Suprapubic skin (tissue), 4 donors: ENCODE results near the gene FMNL2. TPM values are rescaled to one million over a fixed set of nuclear protein-coding genes. Genes with fewer than 3 reads are reported as not detected.
A peak's percentile ranks its signal among the peaks of the same experiment; 100 is the strongest.

ENCODE experiments used
- DNase-seq, 2 donors: peaks; one replicate each; pipeline ENCODE4 v3.0.0-alpha.2; 2019; ENCODE audit warnings: low spot score in 2 of 2
- H3K27ac ChIP-seq: fragments of 200-600 bp; sonication (generic); one replicate; pipeline ENCODE4 v1.5.1; 2019
- H3K27me3 ChIP-seq: fragments of 200-600 bp; sonication (generic); one replicate; pipeline ENCODE4 v1.5.1; 2019
- H3K36me3 ChIP-seq: fragments of 200-600 bp; sonication (generic); one replicate; pipeline ENCODE4 v1.5.1; 2019
- H3K4me1 ChIP-seq: fragments of 200-600 bp; sonication (generic); one replicate; pipeline ENCODE4 v1.5.1; 2019
- H3K4me3 ChIP-seq: fragments of 200-600 bp; sonication (generic); one replicate; pipeline ENCODE4 v1.5.1; 2019; ENCODE audit warnings: mild to moderate bottlenecking
- H3K9me3 ChIP-seq: fragments of 200-600 bp; sonication (generic); one replicate; pipeline ENCODE4 v1.5.1; 2019
- EP300 ChIP-seq: sonication (generic); formaldehyde crosslinking; IDR thresholded peaks from one replicate; pipeline ENCODE4 v1.6.1; 2017; ENCODE audit warnings: antibody characterized with exemption
- POLR2A ChIP-seq, 2 donors: fragments of 450-650 bp; IDR thresholded peaks; one replicate each; pipeline ENCODE4 v1.6.1; 2017; ENCODE audit warnings: antibody characterized with exemption in 2 of 2, mild to moderate bottlenecking in 2 of 2, moderate library complexity in 2 of 2
- POLR2AphosphoS5 ChIP-seq, 3 donors: sonication (generic); formaldehyde crosslinking; IDR thresholded peaks; one replicate each; pipeline ENCODE4 v1.6.1; 2017; ENCODE audit warnings: antibody characterized with exemption in 3 of 3
- WGBS: methylation state at CpG from one replicate; pipeline ENCODE4 v1.1.5; 2018; 5-methylcytosine and 5-hydroxymethylcytosine counted together
- total RNA-seq, 4 donors: library from RNA; depleted of rRNA; stranded (reverse); fragments of >200 nt; gene quantifications; one replicate each; pipeline ENCODE4 v1.1.0, GENCODE V29; 2016
- TF ChIP-seq, protein P1 (sequence below), 2 donors: fragments of 200-600 bp in 1 of 2; fragments of 450-650 bp in 1 of 2; sonication (generic) in 1 of 2; IDR thresholded peaks; one replicate each; pipeline ENCODE4 v1.5.1; 2016 to 2019; ENCODE audit warnings: antibody characterized with exemption in 2 of 2, mild to moderate bottlenecking in 1 of 2, moderate library complexity in 1 of 2

FMNL2 gene
- total RNA-seq, 4 donors from 2014 or later: 15.4 to 18.1 (median 16.0) TPM

DNA sequence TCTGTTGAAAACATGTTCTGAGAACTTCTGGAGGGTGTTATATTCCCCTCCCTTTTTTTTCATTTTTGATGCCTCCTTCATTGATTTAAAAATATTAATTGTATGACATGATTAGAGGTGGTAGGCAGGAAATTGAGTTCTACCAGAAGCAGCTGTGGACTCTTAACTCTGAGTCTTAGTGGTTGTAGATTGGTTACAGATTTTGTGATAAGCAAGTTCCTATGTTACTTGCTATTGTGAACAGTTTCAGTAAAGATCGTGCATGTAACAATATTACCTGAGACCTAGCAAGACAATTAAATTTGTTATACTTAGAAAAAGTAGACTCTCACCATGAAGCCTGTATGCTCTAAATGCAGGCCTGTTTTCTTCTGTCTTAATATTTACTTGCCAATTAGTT lies 294.2 kb downstream of the FMNL2 start:
- Histone ChIP-seq H3K27me3 (no peaks in the 10 kb centered on the region), H3K4me1 (no peaks in the 10 kb centered on the region), H3K9me3 (no peaks in the 10 kb centered on the region), H3K4me3 (no peak overlapping the region), H3K27ac (no peak overlapping the region), H3K36me3 (peaks cover 40% of the 10 kb centered on the region)
- WGBS: 90% methylated on average over 1 of the region's 1 CpG
- no peak for DNase-seq
- TF ChIP-seq EP300: no peak
- TF ChIP-seq POLR2A (IDR thresholded peaks at IDR 0.05): no peak
- TF ChIP-seq POLR2AphosphoS5 (IDR thresholded peaks at IDR 0.05): no peak
- TF ChIP-seq, protein P1, sequence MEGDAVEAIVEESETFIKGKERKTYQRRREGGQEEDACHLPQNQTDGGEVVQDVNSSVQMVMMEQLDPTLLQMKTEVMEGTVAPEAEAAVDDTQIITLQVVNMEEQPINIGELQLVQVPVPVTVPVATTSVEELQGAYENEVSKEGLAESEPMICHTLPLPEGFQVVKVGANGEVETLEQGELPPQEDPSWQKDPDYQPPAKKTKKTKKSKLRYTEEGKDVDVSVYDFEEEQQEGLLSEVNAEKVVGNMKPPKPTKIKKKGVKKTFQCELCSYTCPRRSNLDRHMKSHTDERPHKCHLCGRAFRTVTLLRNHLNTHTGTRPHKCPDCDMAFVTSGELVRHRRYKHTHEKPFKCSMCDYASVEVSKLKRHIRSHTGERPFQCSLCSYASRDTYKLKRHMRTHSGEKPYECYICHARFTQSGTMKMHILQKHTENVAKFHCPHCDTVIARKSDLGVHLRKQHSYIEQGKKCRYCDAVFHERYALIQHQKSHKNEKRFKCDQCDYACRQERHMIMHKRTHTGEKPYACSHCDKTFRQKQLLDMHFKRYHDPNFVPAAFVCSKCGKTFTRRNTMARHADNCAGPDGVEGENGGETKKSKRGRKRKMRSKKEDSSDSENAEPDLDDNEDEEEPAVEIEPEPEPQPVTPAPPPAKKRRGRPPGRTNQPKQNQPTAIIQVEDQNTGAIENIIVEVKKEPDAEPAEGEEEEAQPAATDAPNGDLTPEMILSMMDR (IDR thresholded peaks at IDR 0.05): no peak

DNA sequence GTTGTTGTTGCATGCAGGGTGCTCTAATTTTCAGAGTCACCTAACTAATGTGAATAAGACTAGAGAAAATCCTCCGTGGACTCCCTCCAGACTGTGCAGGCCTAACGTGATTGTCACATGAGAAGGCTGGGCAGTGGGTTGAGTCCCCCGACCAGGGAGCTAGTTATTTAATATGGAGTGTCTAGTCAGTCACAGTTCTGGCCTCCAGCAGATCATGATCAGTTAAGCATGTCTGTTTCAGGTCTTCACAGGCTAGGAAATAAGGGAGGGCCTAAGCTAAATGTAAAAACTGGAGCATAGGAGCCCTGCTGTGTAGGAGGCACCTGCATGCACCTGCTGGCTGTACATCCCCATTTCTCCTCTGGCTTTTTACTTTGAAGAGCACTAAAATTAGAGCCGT lies 295.5 kb downstream of the FMNL2 start:
- Histone ChIP-seq H3K4me1 (no peaks in the 10 kb centered on the region), H3K9me3 (no peaks in the 10 kb centered on the region), H3K27me3 (no peaks in the 10 kb centered on the region), H3K36me3 (peaks cover 37% of the 10 kb centered on the region), H3K4me3 (no peak overlapping the region), H3K27ac (no peak overlapping the region)
- no peak for DNase-seq
- WGBS: 94% methylated on average over 4 of the region's 4 CpGs
- TF ChIP-seq POLR2A (IDR thresholded peaks at IDR 0.05) (no peak), POLR2AphosphoS5 (IDR thresholded peaks at IDR 0.05) (no peak), EP300 (no peak)
- TF ChIP-seq, protein P1 (IDR thresholded peaks at IDR 0.05): no peak

DNA sequence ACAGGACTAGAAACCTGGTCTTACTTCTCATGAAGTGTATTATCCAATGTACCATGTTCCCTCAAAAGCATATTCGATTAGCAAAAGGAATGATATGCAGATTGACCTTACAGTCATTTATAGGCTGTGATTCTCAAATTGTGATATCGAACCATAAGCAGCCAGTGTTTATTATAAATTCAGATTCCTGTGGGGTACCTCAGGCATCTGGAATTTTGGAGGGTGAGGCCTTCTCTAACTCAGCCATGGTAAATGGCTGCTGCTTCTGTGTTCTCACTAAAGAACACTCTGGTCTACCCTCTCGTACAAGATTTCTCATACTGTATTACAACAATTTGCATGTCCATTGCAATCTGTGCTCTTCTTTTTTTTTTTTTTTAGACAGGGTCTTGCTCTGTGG lies 297.8 kb downstream of the FMNL2 start:
- no peaks in the 10 kb centered on the region for H3K4me1 ChIP-seq
- peaks cover 49% of the 10 kb centered on the region for H3K36me3 ChIP-seq
- H3K27me3 ChIP-seq: no peaks in the 10 kb centered on the region
- no peak overlapping the region for H3K4me3 ChIP-seq
- DNase-seq: no peak
- no peaks in the 10 kb centered on the region for H3K9me3 ChIP-seq
- no peak overlapping the region for H3K27ac ChIP-seq
- TF ChIP-seq, protein P1 (IDR thresholded peaks at IDR 0.05): no peak
- no peak for TF ChIP-seq POLR2AphosphoS5 (IDR thresholded peaks at IDR 0.05)
- TF ChIP-seq POLR2A (IDR thresholded peaks at IDR 0.05): no peak
- no peak for TF ChIP-seq EP300
- 94% methylated on average over 3 of the region's 3 CpGs for WGBS

DNA sequence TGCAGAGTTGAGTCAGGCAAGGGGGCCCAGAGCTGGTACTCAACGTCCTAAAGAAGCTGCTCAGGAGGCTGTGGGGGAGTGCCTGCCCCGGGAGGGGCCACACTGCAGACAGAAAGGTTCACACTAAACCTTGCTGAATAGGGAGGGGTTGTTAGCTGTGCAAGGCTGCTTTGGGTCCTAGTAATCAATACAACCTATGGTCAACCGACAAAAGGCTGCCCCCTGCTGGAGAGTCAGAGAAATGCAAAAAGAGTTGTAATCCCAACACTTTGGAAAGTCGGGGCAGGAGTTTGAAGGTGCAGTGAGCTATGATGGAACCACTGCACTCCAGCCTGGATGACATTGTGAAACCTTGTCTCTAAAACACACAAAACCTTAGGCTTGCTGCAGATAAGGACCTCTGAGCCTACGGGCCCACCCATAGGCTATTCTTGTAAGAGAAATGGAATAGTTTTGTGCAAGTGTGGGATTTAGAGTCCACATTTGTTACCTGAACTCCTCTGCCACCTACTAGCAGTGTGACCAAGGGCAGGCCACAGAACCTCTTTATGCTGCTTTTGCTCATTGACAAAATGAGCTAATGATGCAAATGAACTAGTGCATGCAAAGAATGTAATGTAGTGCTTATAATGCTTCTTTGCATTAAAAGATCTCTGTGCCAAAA lies 300.8 kb downstream of the FMNL2 start:
- Histone ChIP-seq H3K4me3 (no peak overlapping the region), H3K36me3 (peaks cover 59% of the 10 kb centered on the region), H3K4me1 (no peaks in the 10 kb centered on the region), H3K27me3 (no peaks in the 10 kb centered on the region), H3K27ac (no peak overlapping the region), H3K9me3 (no peaks in the 10 kb centered on the region)
- DNase-seq: peak; percentile 68 to 81
- WGBS: 39% methylated on average over 5 of the region's 5 CpGs
- TF ChIP-seq POLR2AphosphoS5 (IDR thresholded peaks at IDR 0.05) (no peak), EP300 (no peak)
- TF ChIP-seq, protein P1 (IDR thresholded peaks at IDR 0.05): peak; percentile 60 to 74

DNA sequence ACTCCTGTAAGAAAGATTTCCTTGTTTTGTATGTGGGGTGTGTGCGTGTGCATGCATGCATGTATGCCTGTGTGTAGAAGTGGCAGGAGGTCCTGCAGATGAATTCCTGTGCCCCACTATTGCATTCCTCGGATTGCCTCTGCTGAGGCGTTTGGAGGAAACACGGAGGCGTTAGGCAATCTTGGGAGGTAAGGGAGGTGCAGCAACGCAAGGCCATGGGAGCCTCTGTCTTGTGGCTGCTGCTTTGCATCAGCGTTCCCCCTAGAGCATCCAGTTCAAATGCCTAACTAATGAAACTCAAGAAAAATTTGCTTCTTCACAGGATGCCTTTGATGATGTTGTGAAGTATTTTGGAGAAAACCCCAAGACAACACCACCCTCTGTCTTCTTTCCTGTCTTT lies 302.3 kb downstream of the FMNL2 start:
- H3K9me3 ChIP-seq: no peaks in the 10 kb centered on the region
- 88% methylated on average over 7 of the region's 7 CpGs for WGBS
- DNase-seq: no peak
- H3K36me3 ChIP-seq: peaks cover 57% of the 10 kb centered on the region
- H3K27ac ChIP-seq: no peak overlapping the region
- no peaks in the 10 kb centered on the region for H3K4me1 ChIP-seq
- no peak overlapping the region for H3K4me3 ChIP-seq
- TF ChIP-seq POLR2A (IDR thresholded peaks at IDR 0.05) (no peak), EP300 (no peak), POLR2AphosphoS5 (IDR thresholded peaks at IDR 0.05) (no peak)
- TF ChIP-seq, protein P1 (IDR thresholded peaks at IDR 0.05): no peak
- H3K27me3 ChIP-seq: no peaks in the 10 kb centered on the region
